HCT116 (cell line): ENCODE measurements around the gene OR13A1.

ENCODE experiments used
- CTCF ChIP-seq, 3 experiments: fragments of 200-600 bp in 1 of 3; sonication (generic) in 1 of 3; IDR thresholded peaks in 2 of 3; conservative IDR thresholded peaks in 1 of 3; 2 replicates each; pipeline ENCODE4 v1.5.1; 2012 to 2017; ENCODE audit warnings: low read depth in 2 of 3, low read length in 2 of 3, antibody characterized with exemption in 1 of 3, borderline replicate concordance in 1 of 3, control low read depth in 1 of 3, mild to moderate bottlenecking in 1 of 3, mixed read lengths in 1 of 3, mixed run types in 1 of 3, moderate library complexity in 1 of 3; ENCODE audit not compliant: insufficient read depth in 1 of 3
- EGR1 ChIP-seq: IDR thresholded peaks from 2 replicates; pipeline ENCODE4 v1.6.1; 2012; ENCODE audit warnings: low read depth
- EZH2 ChIP-seq: fragments of 200-600 bp; sonication (generic); IDR thresholded peaks from 2 replicates; pipeline ENCODE4 v1.6.1; 2017; ENCODE audit warnings: antibody characterized with exemption, mixed run types
- FOSL1 ChIP-seq: IDR thresholded peaks from 2 replicates; pipeline ENCODE4 v1.6.1; 2012; ENCODE audit warnings: low read depth
- JUND ChIP-seq: IDR thresholded peaks from 2 replicates; pipeline ENCODE4 v1.6.1; 2012
- MAX ChIP-seq: IDR thresholded peaks from 2 replicates; pipeline ENCODE4 v1.6.1; 2012
- POLR2A ChIP-seq: IDR thresholded peaks from 2 replicates; pipeline ENCODE4 v1.7.0; 2011; ENCODE audit warnings: borderline replicate concordance; ENCODE audit not compliant: insufficient read depth, insufficient read length; ENCODE audit errors: extremely low read depth
- POLR2AphosphoS5 ChIP-seq: IDR thresholded peaks from 2 replicates; pipeline ENCODE4 v1.6.1; 2011; ENCODE audit warnings: mild to moderate bottlenecking, low read depth, low read length, moderate library complexity
- RAD21 ChIP-seq: IDR thresholded peaks from 2 replicates; pipeline ENCODE4 v1.6.1; 2012; ENCODE audit warnings: low read depth, mild to moderate bottlenecking
- YY1 ChIP-seq: IDR thresholded peaks from 2 replicates; pipeline ENCODE4 v1.6.1; 2011; ENCODE audit warnings: low read length, low read depth, moderate library complexity, mild to moderate bottlenecking; ENCODE audit not compliant: insufficient replicate concordance; ENCODE audit errors: extremely low read depth
- ZBTB33 ChIP-seq: IDR thresholded peaks from 2 replicates; pipeline ENCODE4 v1.6.1; 2011; ENCODE audit warnings: mild to moderate bottlenecking, low read length, moderate library complexity; ENCODE audit not compliant: insufficient replicate concordance; ENCODE audit errors: extremely low read depth
- ZFX ChIP-seq: fragments of 450-650 bp; IDR thresholded peaks from 2 replicates; pipeline ENCODE4 v1.6.1; 2017
- ZNF274 ChIP-seq: fragments of 200-500 bp; sonication (Bioruptor generic); IDR thresholded peaks from 2 replicates; pipeline ENCODE4 v1.6.1; 2014; ENCODE audit warnings: mild to moderate bottlenecking, low read depth, low read length, inconsistent platforms

GRCh38 chr10:45282061-45282460 lies 33.3 kb downstream of the OR13A1 start:
- TF ChIP-seq POLR2AphosphoS5 (no peak), CTCF (IDR thresholded peaks at IDR 0.05 in 2 of 3, conservative IDR thresholded peaks at IDR 0.05 in 1 of 3; ENCODE audit: borderline replicate concordance in 1 of 3, insufficient read depth in 1 of 3, low read depth in 2 of 3, low read length in 2 of 3) (no peak), EGR1 (no peak), RAD21 (peak; percentile 10; the same call in 1 of the 2 replicates), YY1 (no peak), ZNF274 (no peak), EZH2 (no peak), JUND (no peak), POLR2A (no peak), FOSL1 (no peak), ZFX (no peak), ZBTB33 (no peak), MAX (no peak)
